Measurements from ENCODE around the gene NACAD.
"Not testable (repeated sequence)": the region's sequence is repeated elsewhere in the genome, so short reads cannot be mapped to it uniquely, and the experiment has no call there.

Gene NACAD

DNA sequence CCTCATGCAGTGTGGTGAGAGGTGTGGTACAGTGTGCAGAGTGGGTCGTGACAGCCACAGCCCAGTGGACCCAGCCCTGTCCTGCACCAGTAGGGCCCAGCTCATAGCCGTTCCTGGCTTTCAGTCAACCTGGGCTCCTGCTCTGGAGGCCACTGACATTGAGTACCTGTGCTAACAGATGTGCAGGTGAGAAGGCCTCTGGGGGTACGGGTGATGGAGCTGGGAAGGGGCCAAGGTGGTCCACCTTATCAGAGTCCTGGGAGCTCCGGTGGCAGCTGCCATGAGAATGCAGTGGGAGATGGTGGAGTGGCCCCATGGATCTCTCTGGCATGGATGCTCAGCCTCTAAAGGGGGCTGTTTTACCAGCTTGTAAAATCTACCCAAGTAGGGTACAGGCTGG lies 28.8 kb upstream of the NACAD start:
- no peak for DNase-seq (ENCODE audit: low spot score)

DNA sequence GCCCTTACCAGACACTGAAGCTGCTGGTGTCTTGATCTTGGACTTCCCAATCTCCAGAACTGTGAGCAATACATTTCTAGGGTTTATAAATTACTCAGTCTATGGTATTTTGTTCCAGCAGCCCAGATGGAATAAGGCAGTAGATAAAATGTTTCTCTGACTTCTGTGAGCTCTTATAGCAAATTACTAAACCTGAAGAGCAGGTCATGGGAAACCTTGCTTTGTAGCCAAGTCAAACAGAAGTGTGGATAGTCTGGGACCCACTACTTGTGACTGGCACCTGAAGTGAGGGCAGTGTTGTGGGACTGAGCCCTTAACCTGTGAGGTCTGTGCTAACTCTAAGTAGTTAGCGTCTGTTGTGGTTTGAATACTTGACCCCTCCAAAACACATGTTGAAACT lies 27.3 kb upstream of the NACAD start:
- no peak for DNase-seq (ENCODE audit: low spot score)

DNA sequence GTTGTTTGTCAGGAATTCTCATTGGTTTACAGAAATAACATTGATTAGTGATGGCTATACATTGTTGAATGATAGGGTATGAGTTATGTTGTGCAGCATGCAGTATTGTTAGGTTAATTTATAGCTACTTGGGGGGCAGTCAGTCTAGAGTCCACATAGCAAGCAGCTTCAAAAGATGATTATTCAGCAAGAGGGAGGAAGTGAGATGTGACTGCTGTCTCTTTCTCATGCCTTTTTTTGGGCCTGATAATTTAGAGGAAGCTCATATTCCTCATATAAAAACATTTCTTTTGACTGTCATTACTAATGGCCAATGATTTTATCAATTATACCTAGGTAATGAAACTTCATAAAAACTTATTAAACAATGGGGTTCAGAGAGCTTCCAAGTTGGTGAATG lies 26.2 kb upstream of the NACAD start:
- DNase-seq (ENCODE audit: low spot score), result no peak

DNA sequence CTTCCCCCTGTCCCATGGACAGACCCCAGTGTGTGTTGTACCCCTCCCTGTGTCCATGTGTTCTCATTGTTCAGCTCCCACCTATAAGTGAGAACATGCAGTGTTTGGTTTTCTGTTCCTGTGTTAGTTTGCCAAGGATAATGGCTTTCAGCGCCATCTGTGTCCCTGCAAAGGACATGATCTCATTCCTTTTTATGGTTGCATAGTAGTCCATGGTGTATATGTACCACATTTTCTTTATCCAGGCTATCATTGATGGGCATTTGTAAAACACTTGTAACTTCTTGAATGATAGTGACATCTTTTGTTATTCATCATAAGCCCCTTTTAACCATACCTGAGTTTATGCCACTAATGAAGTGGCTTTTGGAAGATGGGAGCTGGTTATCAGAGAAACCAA lies 25.5 kb upstream of the NACAD start:
- DNase-seq (ENCODE audit: low spot score), result not testable (repeated sequence)

GRCh38 chr7:45112648-45113047 lies 23.9 kb upstream of the NACAD start:
- DNase-seq (ENCODE audit: low spot score), result no peak

GRCh38 chr7:45111298-45112223 lies 22.8 kb upstream of the NACAD start, which contains the start of gene TBRG4:
Gene TBRG4 (minus strand): TSS chr7:45111697. CDS start chr7:45109237, 2,460 bp downstream.
- peak; percentile 93 for DNase-seq (ENCODE audit: low spot score)

GRCh38 chr7:45108863-45109262 lies 20.1 kb upstream of the NACAD start:
- DNase-seq (ENCODE audit: low spot score), result no peak

DNA sequence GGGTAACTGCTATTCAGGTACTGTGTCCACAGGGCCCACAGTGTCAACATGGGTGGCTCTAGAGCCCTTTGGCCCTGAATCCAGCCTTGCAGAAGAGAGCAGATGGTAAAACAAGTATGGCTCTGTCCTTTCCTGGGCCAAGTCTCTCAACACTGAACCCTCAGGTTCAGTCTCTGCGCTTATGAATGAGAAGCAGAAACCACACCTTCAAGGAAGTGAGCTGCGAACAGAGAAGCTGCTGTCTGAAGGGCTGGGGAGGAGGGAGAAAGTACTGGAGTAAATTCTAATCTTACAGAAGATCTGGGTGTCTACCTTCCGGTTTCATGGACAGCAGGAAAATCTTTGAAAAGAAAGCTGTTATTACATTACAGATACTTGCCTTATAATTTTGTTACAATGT lies 18.6 kb upstream of the NACAD start:
- DNase-seq (ENCODE audit: low spot score), result no peak

DNA sequence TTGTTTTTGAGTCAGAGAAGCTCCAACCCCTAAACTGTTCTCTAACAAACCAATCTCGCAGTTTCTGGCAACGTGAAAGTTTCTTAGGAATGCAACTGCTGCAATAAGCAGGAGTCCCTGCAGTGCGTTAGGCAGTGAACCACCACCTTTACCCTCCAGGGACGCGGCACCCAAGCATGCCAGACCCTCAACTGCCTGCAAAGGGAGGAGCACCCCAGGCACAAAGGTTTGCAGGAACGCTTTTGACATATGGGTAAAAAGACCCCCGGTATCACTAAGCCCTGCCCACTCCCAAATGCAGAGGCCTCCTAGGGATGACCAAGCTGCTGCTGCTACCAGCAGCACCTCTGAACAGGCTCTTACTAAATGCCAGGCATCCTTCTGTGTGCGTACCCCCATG lies 18.1 kb upstream of the NACAD start:
- no peak for DNase-seq (ENCODE audit: low spot score)

- DNase-seq (ENCODE audit: low spot score), result no peak
Measured at GRCh38 chr7:45105588-45106188, 16.9 kb upstream of the NACAD start.

DNA sequence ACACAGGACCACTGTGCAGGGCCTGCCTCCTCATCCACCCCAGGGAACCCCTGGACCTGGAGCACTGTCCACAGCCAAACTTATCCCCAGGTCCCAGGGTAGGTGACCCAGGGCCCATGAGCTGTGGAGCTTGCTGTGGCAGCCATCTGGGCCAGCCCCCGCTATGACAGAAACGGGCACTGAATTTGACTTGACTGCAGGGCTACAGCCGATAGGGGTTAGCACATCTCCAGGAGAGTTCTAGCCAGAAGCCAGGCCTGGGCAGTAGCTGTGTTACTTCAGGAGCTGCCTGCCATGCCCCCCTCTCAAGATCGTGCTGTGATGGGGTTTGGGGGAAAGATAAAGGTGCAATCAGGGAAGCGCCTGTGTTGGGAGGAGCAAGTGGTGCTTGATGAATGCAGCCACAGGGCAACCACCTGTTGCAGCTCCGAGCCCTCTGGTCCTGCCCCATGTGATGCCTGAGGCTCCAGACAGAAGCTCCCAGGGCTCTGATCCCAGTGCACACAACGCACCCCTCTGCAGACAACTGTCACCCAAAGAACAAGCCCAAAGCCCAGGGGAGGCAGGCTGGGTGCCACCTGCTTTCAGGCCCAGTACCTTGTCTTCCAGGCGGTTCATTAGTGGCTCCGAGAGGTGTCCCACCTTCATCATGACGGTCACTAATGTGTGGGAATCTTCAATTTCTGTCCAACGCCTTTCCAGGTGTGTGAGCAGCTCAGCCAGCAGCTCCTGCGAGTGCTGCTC lies 16.2 kb upstream of the NACAD start:
- no peak for DNase-seq (ENCODE audit: low spot score)

DNA sequence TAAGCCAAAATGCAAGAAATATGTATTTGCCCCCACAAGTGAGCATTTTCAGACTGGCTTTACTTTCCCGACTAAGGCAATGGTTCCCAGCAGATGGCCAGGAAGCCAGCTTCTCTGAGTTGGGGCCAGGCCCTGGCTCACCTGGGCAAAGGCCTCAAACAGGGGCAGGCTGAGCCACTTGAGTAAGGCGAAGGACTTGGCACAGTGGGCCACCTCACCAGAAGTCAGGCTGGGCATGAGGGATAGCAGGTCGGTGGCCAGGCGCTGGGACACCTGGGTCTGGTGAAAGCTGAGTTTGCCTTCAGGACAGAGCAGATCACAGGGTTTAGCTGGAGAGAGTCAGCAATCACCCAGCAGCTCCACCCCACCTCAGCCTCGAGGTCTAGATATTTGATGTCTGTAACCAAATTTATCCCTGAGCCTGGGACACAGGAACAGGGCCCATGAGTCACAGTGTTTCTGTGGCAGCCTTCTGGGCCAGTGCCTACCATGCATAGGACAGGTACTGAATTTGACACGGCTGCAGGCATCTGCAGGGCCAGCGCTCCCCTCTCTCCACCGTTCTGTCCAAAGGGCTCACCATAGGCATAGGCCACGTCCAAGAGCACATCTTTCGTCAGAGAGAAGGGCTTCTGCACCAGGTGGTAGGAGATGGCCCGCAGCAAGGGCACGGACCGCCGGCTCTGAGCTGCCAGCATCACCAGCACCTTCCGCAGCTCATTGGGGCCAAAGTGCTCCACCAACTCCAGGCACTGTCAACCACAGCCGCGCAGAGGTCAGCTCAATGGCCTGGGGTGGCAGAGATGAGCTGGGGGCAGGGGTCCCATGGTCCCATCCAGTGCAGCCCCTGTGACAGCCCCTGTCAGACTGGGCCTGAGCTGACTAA lies 15.4 kb upstream of the NACAD start:
- no peak for DNase-seq (ENCODE audit: low spot score)

DNA sequence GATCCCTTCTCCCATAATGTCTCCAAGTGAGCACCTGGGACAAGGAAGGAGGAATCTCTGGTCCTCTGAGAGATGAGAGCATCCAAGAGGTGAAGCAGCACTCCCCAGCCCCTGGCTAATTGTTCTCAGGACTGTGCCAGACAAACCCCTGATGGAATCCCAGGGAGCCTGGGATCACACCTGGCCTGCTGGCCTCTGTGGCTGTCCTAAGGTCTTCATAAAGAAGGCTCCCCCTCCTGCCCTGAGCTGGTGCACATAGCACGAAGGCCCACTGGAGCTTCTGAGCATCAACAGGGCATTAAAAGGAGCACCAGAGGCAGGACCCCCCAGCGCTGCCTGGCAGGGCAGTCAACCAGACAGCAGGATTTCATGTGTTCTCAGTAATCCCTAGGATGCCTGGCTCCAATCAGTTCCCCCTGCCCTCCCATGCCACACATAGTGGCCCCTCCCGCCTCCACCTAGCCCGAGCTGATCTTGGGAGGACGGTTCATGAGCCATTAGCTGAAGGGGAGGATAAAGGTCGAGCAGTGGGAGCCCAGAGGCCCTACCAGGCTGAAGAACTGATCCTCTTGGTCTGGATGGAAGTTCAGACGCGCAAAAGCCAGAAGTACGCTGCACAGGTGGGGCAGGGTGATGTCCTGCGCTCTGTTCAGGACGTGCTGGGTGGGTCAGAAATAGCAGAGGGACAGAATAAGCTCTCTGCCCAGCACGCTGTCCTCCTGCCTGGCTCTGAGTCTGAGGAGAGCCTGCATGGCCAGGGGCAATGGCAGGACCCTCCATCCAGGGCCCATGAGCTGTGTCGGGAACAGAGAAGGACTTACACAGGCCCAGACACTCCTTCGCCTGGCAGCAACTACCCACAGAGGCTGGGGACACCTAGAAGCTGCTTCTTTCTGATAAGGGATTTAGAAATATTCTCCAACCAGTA lies 14.3 kb upstream of the NACAD start:
- DNase-seq (ENCODE audit: low spot score), result no peak

DNA sequence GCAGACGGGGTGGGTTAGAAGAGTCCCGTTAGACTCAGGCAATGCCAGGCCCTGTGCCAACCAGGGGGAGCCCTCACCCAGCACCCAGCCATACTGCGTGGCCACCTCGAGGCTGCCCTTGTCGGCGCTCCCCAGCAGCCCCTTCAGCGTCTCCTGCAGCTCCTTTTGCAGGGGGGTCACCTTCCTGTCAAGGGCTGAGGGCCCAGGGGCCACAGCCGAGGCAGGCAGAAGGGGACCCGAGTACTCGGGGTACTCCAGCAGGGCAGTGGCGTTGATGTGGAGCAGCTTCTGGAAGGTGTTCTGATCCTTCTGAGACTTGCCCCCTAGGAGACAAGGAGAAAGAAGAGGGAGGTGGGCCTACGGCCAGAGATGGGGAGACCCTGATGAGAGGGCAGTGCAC lies 13.0 kb upstream of the NACAD start:
- DNase-seq (ENCODE audit: low spot score), result no peak

- no peak for DNase-seq (ENCODE audit: low spot score)
Measured at GRCh38 chr7:45100761-45101480, 12.2 kb upstream of the NACAD start.

- no peak for DNase-seq (ENCODE audit: low spot score)
Measured at GRCh38 chr7:45099891-45100760, 11.4 kb upstream of the NACAD start.

GRCh38 chr7:45098983-45099839 lies 10.4 kb upstream of the NACAD start:
- DNase-seq (ENCODE audit: low spot score), result no peak

DNA sequence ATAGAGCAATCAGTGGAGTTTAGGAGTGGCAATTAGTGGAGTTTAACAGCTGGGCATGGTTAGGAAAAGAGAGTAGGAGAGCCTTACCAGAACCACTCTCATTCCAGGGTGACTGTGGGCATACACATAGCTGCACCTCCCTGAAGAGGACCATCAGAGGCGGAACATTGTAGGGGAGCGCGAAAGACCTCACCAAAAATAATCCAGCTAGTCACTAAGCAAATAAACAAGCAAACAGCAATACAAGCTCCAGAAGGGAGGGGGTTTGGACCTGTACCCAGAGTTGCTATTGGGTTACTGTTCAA lies 4.1 kb upstream of the NACAD start:
- DNase-seq (ENCODE audit: low spot score), result no peak
